ENCODE results near the gene ODAD2. TPM values are rescaled to one million over a fixed set of nuclear protein-coding genes. Genes with fewer than 3 reads are reported as not detected.

ODAD2 gene
- total and polyA plus RNA-seq, 2 of the 8 experiments (the other 6 are each of a cell fraction or from before 2014, with no cell fraction given) = 0.95 to 4.3 TPM

DNA sequence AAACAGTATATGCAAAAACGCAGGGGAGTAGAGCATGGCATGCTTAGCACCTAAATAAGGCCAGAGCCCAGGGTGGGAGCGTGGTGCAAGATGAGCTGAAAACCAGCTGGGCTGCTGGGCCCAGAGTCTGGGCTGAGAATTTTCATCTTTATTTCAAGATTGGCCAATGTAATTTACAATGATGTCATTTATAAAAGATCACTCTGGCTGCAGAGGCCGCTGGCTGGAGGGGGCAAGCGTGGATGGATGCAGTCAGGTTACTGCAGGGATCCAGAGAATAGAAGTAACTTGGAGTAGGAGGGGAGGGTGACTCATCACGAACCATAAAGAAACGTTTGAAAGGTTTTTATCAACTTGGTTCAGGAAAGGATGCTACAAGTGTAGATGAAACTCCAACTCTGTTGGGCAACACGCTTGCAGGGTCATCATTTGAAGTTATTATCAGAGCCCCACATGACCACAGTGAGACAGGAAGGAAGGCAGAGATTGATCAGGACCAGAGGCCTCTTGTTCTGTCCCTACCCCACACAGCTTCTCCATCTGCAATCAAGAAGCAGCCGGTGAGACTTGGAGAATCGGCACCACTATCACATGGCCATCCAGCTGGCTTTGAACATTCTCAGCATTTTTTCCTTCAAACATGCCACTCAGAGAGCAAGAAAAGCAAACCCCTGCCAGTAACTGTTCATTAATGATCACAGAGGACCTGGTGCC lies 49.2 kb downstream of the ODAD2 start (continued):
- TF ChIP-seq TAF1 (IDR thresholded peaks at IDR 0.05; ENCODE audit: low read depth, low read length) (no peak), HDAC2 (IDR thresholded peaks at IDR 0.05; ENCODE audit: borderline replicate concordance in 1 of 2, low read depth in 2 of 2, low read length in 2 of 2) (no peak), TCF12 (IDR thresholded peaks at IDR 0.05; ENCODE audit: low read depth, low read length) (no peak), CBX5 (IDR thresholded peaks at IDR 0.05; ENCODE audit: low read depth, low read length) (no peak), RBBP5 (IDR thresholded peaks at IDR 0.05; ENCODE audit: borderline replicate concordance, low read depth, low read length) (no peak)
- TF ChIP-seq, protein P1, sequence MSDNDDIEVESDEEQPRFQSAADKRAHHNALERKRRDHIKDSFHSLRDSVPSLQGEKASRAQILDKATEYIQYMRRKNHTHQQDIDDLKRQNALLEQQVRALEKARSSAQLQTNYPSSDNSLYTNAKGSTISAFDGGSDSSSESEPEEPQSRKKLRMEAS (IDR thresholded peaks at IDR 0.05) = no peak

Measured in H1 (cell line).